Fibroblast of mammary gland (primary cell): Measurements from ENCODE around the gene EFCAB6.

ENCODE experiments used
- DNase-seq: peaks from one replicate; pipeline ENCODE4 v3.0.0-alpha.2; 2010; ENCODE audit warnings: low read depth
- H3K4me3 ChIP-seq: 2 replicates; pipeline ENCODE4 v1.5.1; 2011; ENCODE audit warnings: low read depth, mild to moderate bottlenecking, low read length, moderate library complexity; ENCODE audit not compliant: control insufficient read depth
- TF ChIP-seq, protein P1 (sequence below): conservative IDR thresholded peaks from 2 replicates; pipeline ENCODE4 v1.5.1; 2011; ENCODE audit warnings: low read depth, low read length, inconsistent platforms; ENCODE audit not compliant: control insufficient read depth, insufficient read depth

The EFCAB6 gene

GRCh38 chr22:43491737-43492136 is 320.4 kb downstream of the EFCAB6 start:
- no peak for DNase-seq
- TF ChIP-seq, protein P1, sequence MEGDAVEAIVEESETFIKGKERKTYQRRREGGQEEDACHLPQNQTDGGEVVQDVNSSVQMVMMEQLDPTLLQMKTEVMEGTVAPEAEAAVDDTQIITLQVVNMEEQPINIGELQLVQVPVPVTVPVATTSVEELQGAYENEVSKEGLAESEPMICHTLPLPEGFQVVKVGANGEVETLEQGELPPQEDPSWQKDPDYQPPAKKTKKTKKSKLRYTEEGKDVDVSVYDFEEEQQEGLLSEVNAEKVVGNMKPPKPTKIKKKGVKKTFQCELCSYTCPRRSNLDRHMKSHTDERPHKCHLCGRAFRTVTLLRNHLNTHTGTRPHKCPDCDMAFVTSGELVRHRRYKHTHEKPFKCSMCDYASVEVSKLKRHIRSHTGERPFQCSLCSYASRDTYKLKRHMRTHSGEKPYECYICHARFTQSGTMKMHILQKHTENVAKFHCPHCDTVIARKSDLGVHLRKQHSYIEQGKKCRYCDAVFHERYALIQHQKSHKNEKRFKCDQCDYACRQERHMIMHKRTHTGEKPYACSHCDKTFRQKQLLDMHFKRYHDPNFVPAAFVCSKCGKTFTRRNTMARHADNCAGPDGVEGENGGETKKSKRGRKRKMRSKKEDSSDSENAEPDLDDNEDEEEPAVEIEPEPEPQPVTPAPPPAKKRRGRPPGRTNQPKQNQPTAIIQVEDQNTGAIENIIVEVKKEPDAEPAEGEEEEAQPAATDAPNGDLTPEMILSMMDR = no peak
- H3K4me3 ChIP-seq = no peak overlapping the region

DNA sequence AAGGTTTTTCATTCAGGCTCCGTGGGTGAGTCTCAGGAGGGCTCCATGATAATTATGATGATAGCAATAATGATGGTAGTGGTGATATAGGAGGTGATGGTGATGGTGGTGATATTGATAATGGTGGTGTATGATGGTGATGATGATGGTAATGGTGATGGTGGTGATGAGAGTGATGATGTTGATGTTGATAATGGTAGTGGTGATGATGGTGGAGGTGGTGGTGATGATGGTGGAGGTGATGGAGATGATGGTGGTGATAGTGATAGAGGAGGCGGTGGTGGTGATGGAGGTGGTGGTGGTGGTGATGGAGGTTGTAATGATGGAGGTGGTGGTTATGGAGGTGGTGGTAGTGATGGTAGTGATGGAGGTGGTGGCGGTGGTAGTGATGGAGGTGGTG is 320.9 kb downstream of the EFCAB6 start:
- no peak overlapping the region for H3K4me3 ChIP-seq
- TF ChIP-seq, protein P1 = no peak

DNA sequence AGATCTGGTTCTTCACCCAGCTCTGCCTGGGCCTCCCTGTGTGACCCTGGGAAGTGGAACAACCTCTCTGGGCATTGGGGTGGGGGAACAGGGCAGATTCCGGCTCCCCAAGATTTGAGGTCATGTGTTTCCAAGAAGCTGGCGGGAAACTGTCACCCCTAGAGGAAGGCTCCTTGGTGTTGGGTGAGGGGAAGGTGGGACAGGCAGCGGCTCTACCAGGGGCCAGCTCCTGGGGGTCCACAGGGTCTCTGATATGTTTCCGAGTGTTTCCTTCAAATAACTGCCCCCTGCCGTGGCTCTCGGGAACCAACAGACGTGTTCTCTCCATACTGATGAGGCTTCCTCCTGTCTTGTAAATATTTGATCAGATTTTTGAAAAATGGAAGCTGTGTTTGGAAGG is 321.8 kb downstream of the EFCAB6 start:
- no peak overlapping the region for H3K4me3 ChIP-seq
- no peak for DNase-seq
- TF ChIP-seq, protein P1 = no peak

More for the DNA sequence above, 320.9 kb downstream of the EFCAB6 start:
- DNase-seq = no peak

- DNase-seq = no peak
- TF ChIP-seq, protein P1 = no peak
- H3K4me3 ChIP-seq = no peak overlapping the region
Measured at GRCh38 chr22:43488937-43489336, 323.2 kb downstream of the EFCAB6 start.

- TF ChIP-seq, protein P1 = no peak
Measured at GRCh38 chr22:43488031-43488866, 323.9 kb downstream of the EFCAB6 start.

DNA sequence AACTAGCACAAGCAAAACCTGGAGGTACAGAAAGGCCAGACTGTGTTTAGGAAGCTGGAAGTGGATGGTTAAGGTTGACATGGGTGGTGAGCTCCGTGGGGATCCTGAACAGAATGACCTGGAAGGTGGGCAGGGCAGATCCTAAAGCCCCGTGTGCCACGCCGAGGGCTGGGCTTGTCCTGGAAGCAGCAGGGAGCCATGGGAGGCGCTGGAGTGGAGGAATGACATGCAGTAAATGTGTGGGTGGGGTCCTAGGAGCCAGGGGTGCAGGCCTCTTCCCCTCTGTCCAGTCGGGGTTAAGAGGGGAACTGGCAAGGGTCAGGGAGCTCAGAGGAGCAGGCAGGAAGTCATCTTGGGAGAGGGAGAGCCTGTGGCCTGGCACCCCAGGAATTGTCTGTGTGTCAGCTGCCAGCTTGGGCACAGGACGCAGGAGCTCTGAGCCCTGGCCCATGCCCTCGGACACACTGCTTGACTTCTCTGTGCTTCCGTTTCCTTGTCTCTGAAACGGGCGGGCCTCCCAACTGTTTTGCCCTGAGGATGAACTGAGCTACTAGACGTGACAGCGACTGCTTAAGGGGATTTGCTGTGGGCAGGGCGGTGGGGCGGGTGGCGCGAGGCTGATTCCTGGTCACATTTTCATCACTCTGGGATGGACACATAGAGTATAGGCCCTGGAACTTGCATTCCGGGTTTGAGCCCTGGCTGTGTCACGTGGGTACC is 324.6 kb downstream of the EFCAB6 start:
- TF ChIP-seq, protein P1 = no peak
- no peak overlapping the region for H3K4me3 ChIP-seq
- no peak for DNase-seq

More at GRCh38 chr22:43488031-43488866, 323.9 kb downstream of the EFCAB6 start:
- no peak for DNase-seq
- no peak overlapping the region for H3K4me3 ChIP-seq
